OCI-LY1 (cell line): ENCODE data around the gene CSNK2A3.

Source experiments
- H2AFZ ChIP-seq: fragments of 200-600 bp; sonication (generic), shearing (Covaris generic); 2 replicates; pipeline ENCODE4 v1.6.0; 2014; ENCODE audit warnings: antibody characterized with exemption, mild to moderate bottlenecking, low read length
- H3F3A ChIP-seq: fragments of 200-600 bp; sonication (generic), shearing (Covaris generic); 2 replicates; pipeline ENCODE4 v1.6.0; 2014; ENCODE audit warnings: mild to moderate bottlenecking, antibody characterized with exemption, low read length, moderate library complexity; ENCODE audit not compliant: insufficient read depth
- H3K27ac ChIP-seq: fragments of 200-600 bp; sonication (generic); 2 replicates; pipeline ENCODE4 v1.5.1; 2014; ENCODE audit warnings: low read length, mixed run types, mild to moderate bottlenecking, low read depth; ENCODE audit not compliant: poor library complexity, severe bottlenecking
- H3K27me3 ChIP-seq: fragments of 200-600 bp; sonication (generic); 2 replicates; pipeline ENCODE4 v1.6.0; 2014; ENCODE audit warnings: antibody characterized with exemption, mild to moderate bottlenecking, low read length, moderate library complexity; ENCODE audit not compliant: insufficient read depth
- H3K36me3 ChIP-seq: fragments of 200-600 bp; sonication (generic); 2 replicates; pipeline ENCODE4 v1.6.1; 2014; ENCODE audit warnings: mild to moderate bottlenecking, antibody characterized with exemption, low read length, moderate library complexity, mixed read lengths; ENCODE audit not compliant: insufficient read depth
- H3K4me1 ChIP-seq: fragments of 200-600 bp; sonication (generic); 2 replicates; pipeline ENCODE4 v1.5.1; 2014; ENCODE audit warnings: mild to moderate bottlenecking, low read length, moderate library complexity; ENCODE audit not compliant: insufficient read depth, severe bottlenecking
- H3K4me2 ChIP-seq: fragments of 200-600 bp; sonication (generic), shearing (Covaris generic); 2 replicates; pipeline ENCODE4 v1.6.1; 2014; ENCODE audit warnings: low read length
- H3K4me3 ChIP-seq: fragments of 200-600 bp; sonication (generic); 2 replicates; pipeline ENCODE4 v1.5.1; 2014; ENCODE audit warnings: low read length, low read depth, mild to moderate bottlenecking, mixed read lengths; ENCODE audit not compliant: poor library complexity, severe bottlenecking
- H3K79me2 ChIP-seq: fragments of 200-600 bp; shearing (Covaris generic); 2 replicates; pipeline ENCODE4 v1.6.1; 2016; ENCODE audit warnings: mixed run types, low read length, mixed read lengths; ENCODE audit not compliant: insufficient read depth
- H3K9ac ChIP-seq: fragments of 200-600 bp; sonication (generic), shearing (Covaris generic); 2 replicates; pipeline ENCODE4 v1.6.1; 2014; ENCODE audit warnings: mild to moderate bottlenecking, low read length, mixed read lengths
- H3K9me2 ChIP-seq: fragments of 200-600 bp; sonication (generic), shearing (Covaris generic); 2 replicates; pipeline ENCODE4 v1.6.1; 2014; ENCODE audit warnings: low read depth, mild to moderate bottlenecking, low read length, mixed read lengths
- H3K9me3 ChIP-seq: fragments of 200-600 bp; shearing (Covaris generic); 2 replicates; pipeline ENCODE4 v1.6.1; 2014; ENCODE audit warnings: low read length, mixed read lengths
- H4K20me1 ChIP-seq: fragments of 200-600 bp; sonication (generic), shearing (Covaris generic); 2 replicates; pipeline ENCODE4 v1.6.0; 2016; ENCODE audit warnings: mild to moderate bottlenecking, low read length; ENCODE audit not compliant: insufficient read depth
- CTCF ChIP-seq: fragments of 200-600 bp; sonication (generic), shearing (Covaris generic); IDR thresholded peaks from 2 replicates; pipeline ENCODE4 v1.5.1; 2017; ENCODE audit warnings: mild to moderate bottlenecking, antibody characterized with exemption, low read length, moderate library complexity, mixed read lengths
- EZH2 ChIP-seq: fragments of 200-600 bp; sonication (generic), shearing (Covaris generic); IDR thresholded peaks from 2 replicates; pipeline ENCODE4 v1.8.0; 2017; ENCODE audit warnings: borderline replicate concordance, mixed run types, mild to moderate bottlenecking, antibody characterized with exemption, low read length, moderate library complexity, mixed read lengths

The CSNK2A3 gene

GRCh38 chr11:11378184-11378940 lies 25.3 kb upstream of the CSNK2A3 start:
- H3K36me3 ChIP-seq: no peaks in the 10 kb centered on the region
- no peaks in the 10 kb centered on the region for H3K9me3 ChIP-seq
- TF ChIP-seq CTCF: no peak
- no peak for TF ChIP-seq EZH2
- H3K27me3 ChIP-seq: no peaks in the 10 kb centered on the region
- no peaks in the 10 kb centered on the region for H4K20me1 ChIP-seq
- no peaks in the 10 kb centered on the region for H3K4me1 ChIP-seq
- H2AFZ ChIP-seq: no peak overlapping the region
- no peak overlapping the region for H3K4me2 ChIP-seq
- no peaks in the 10 kb centered on the region for H3K79me2 ChIP-seq
- H3K27ac ChIP-seq: no peak overlapping the region
- no peak overlapping the region for H3K4me3 ChIP-seq
- no peaks in the 10 kb centered on the region for H3K9me2 ChIP-seq
- H3K9ac ChIP-seq: no peak overlapping the region
- no peaks in the 10 kb centered on the region for H3F3A ChIP-seq

GRCh38 chr11:11374358-11375148 lies 21.5 kb upstream of the CSNK2A3 start:
- H3K9ac ChIP-seq: no peak overlapping the region
- H3K27me3 ChIP-seq: no peaks in the 10 kb centered on the region
- H4K20me1 ChIP-seq: no peaks in the 10 kb centered on the region
- H3K9me2 ChIP-seq: no peaks in the 10 kb centered on the region
- no peaks in the 10 kb centered on the region for H3K4me1 ChIP-seq
- TF ChIP-seq CTCF (no peak), EZH2 (no peak)
- H3K79me2 ChIP-seq: no peaks in the 10 kb centered on the region
- H3K9me3 ChIP-seq: no peaks in the 10 kb centered on the region
- no peak overlapping the region for H3K27ac ChIP-seq
- no peaks in the 10 kb centered on the region for H3F3A ChIP-seq
- H3K4me2 ChIP-seq: no peak overlapping the region
- H2AFZ ChIP-seq: no peak overlapping the region
- H3K4me3 ChIP-seq: no peak overlapping the region
- H3K36me3 ChIP-seq: no peaks in the 10 kb centered on the region

GRCh38 chr11:11373934-11374333 lies 20.9 kb upstream of the CSNK2A3 start:
- Histone ChIP-seq H3K9ac (no peak overlapping the region), H3K4me1 (no peaks in the 10 kb centered on the region), H3K36me3 (no peaks in the 10 kb centered on the region), H3K4me2 (no peak overlapping the region), H3K27ac (no peak overlapping the region), H4K20me1 (no peaks in the 10 kb centered on the region), H2AFZ (no peak overlapping the region), H3K4me3 (no peak overlapping the region), H3K79me2 (no peaks in the 10 kb centered on the region), H3K27me3 (no peaks in the 10 kb centered on the region), H3K9me2 (no peaks in the 10 kb centered on the region), H3F3A (no peaks in the 10 kb centered on the region), H3K9me3 (no peaks in the 10 kb centered on the region)
- TF ChIP-seq CTCF (no peak), EZH2 (no peak)
